SK-N-SH (cell line): ENCODE results near the gene SNX21. TPM values are rescaled to one million over a fixed set of nuclear protein-coding genes. Genes with fewer than 3 reads are reported as not detected.

Source experiments
- CTCF ChIA-PET: fragments of 300-600, 350-600 bp; formaldehyde crosslinking; extraction: SDS; loops from one replicate; lab custom pipeline; 2021; lab: Yijun Ruan, JAX
- POLR2A ChIA-PET: fragments of 350-600 bp; sonication (Branson Sonifier 250); formaldehyde crosslinking; extraction: SDS; loops from one replicate; lab custom pipeline; 2020; ENCODE audit warnings: antibody characterized with exemption, inconsistent platforms; lab: Yijun Ruan, JAX
- DNase-seq: peaks from one replicate; pipeline ENCODE4 v3.0.0; 2012
- H2AFZ ChIP-seq: fragments of 200-600 bp; sonication (generic); 2 replicates; pipeline ENCODE4 v1.8.1; 2016; ENCODE audit warnings: antibody characterized with exemption, mild to moderate bottlenecking, low read depth
- H3F3A ChIP-seq: fragments of 200-600 bp; sonication (generic); replicated peaks from 2 replicates; pipeline ENCODE3; 2016; ENCODE audit warnings: antibody characterized with exemption, mild to moderate bottlenecking; ENCODE audit not compliant: insufficient read depth
- H3K27ac ChIP-seq, 2 experiments: fragments of 200-500 bp in 1 of 2; fragments of 200-600 bp in 1 of 2; sonication (Bioruptor generic) in 1 of 2; sonication (generic), shearing (Covaris generic) in 1 of 2; 2 replicates each; pipeline versions ENCODE4 v1.5.1 to v1.6.1; 2014 to 2016; ENCODE audit warnings: low read depth in 2 of 2, inconsistent platforms in 1 of 2, low read length in 1 of 2, mild to moderate bottlenecking in 1 of 2, mixed read lengths in 1 of 2
- H3K27me3 ChIP-seq: fragments of 200-600 bp; sonication (generic), shearing (Covaris generic); 2 replicates; pipeline ENCODE4 v1.6.1; 2016; ENCODE audit warnings: mixed run types; ENCODE audit not compliant: insufficient read depth
- H3K36me3 ChIP-seq, 2 experiments: fragments of 200-500 bp in 1 of 2; fragments of 200-600 bp in 1 of 2; sonication (Bioruptor generic) in 1 of 2; sonication (generic) in 1 of 2; replicated peaks in 1 of 2; 2 replicates each; pipeline versions ENCODE3 to v1.5.1; 2014 to 2016; ENCODE audit warnings: low read length in 1 of 2, mild to moderate bottlenecking in 1 of 2; ENCODE audit not compliant: insufficient read depth in 2 of 2, control insufficient read depth in 1 of 2
- H3K4me1 ChIP-seq, 2 experiments: fragments of 200-500 bp in 1 of 2; fragments of 200-600 bp in 1 of 2; sonication (Bioruptor generic) in 1 of 2; sonication (generic), shearing (Covaris generic) in 1 of 2; 2 replicates each; pipeline versions ENCODE4 v1.5.1 to v1.6.1; 2014 to 2016; ENCODE audit warnings: low read depth in 1 of 2, low read length in 1 of 2, mixed run types in 1 of 2; ENCODE audit not compliant: insufficient read depth in 2 of 2, control insufficient read depth in 1 of 2
- H3K4me2 ChIP-seq: fragments of 200-600 bp; sonication (generic), shearing (Covaris generic); 2 replicates; pipeline ENCODE4 v1.6.1; 2017; ENCODE audit warnings: mixed run types
- H3K4me3 ChIP-seq, 2 experiments: fragments of 200-500 bp in 1 of 2; fragments of 200-600 bp in 1 of 2; sonication (Bioruptor generic) in 1 of 2; sonication (generic), shearing (Covaris generic) in 1 of 2; 2 replicates each; pipeline versions ENCODE4 v1.5.1 to v1.8.1; 2014 to 2016; ENCODE audit warnings: low read depth in 2 of 2, inconsistent platforms in 1 of 2, low read length in 1 of 2, mild to moderate bottlenecking in 1 of 2, mixed read lengths in 1 of 2, moderate library complexity in 1 of 2
- H3K79me2 ChIP-seq: fragments of 200-600 bp; sonication (generic); 2 replicates; pipeline ENCODE4 v1.8.1; 2017; ENCODE audit warnings: mild to moderate bottlenecking; ENCODE audit not compliant: insufficient read depth
- H3K9ac ChIP-seq: fragments of 200-600 bp; sonication (generic); 2 replicates; pipeline ENCODE4 v1.6.1; 2017; ENCODE audit warnings: mixed run types
- H3K9me2 ChIP-seq: fragments of 200-600 bp; sonication (generic); 2 replicates; pipeline ENCODE4 v1.6.1; 2017; ENCODE audit warnings: mixed run types
- H3K9me3 ChIP-seq: fragments of 200-600 bp; sonication (generic); 2 replicates; pipeline ENCODE4 v1.6.1; 2017; ENCODE audit warnings: mixed run types, mild to moderate bottlenecking, moderate library complexity
- H4K20me1 ChIP-seq: fragments of 200-600 bp; sonication (generic); 2 replicates; pipeline ENCODE4 v1.6.1; 2017; ENCODE audit warnings: mild to moderate bottlenecking, mixed run types; ENCODE audit not compliant: insufficient read depth
- ELF1 ChIP-seq: IDR thresholded peaks from 2 replicates; pipeline ENCODE4 v1.4.0; 2012
- EP300 ChIP-seq, 2 experiments: IDR thresholded peaks; 2 replicates each; pipeline versions ENCODE4 v1.4.0 to v1.6.1; 2012; ENCODE audit warnings: borderline replicate concordance in 1 of 2, low read depth in 1 of 2, low read length in 1 of 2
- EZH2phosphoT487 ChIP-seq: fragments of 200-600 bp; sonication (generic); IDR thresholded peaks from 2 replicates; pipeline ENCODE4 v1.6.1; 2017; ENCODE audit warnings: low read depth, mixed run types, mild to moderate bottlenecking, antibody characterized with exemption, moderate library complexity, borderline replicate concordance
- GATA2 ChIP-seq: sonication (generic); formaldehyde crosslinking; IDR thresholded peaks from 2 replicates; pipeline ENCODE4 v1.5.0; 2020; ENCODE audit warnings: mild to moderate bottlenecking, missing genetic modification reagents
- JUND ChIP-seq: IDR thresholded peaks from 2 replicates; pipeline ENCODE4 v1.4.0; 2012
- MEF2A ChIP-seq: IDR thresholded peaks from 2 replicates; pipeline ENCODE4 v1.4.0; 2012; ENCODE audit warnings: low read depth, borderline replicate concordance
- MXI1 ChIP-seq: IDR thresholded peaks from 2 replicates; pipeline ENCODE4 v1.6.1; 2012; ENCODE audit warnings: mild to moderate bottlenecking, low read depth, low read length, improper control_type of control experiment
- NRF1 ChIP-seq: IDR thresholded peaks from 2 replicates; pipeline ENCODE4 v1.6.1; 2012; ENCODE audit warnings: low read depth, mild to moderate bottlenecking, low read length
- POLR2AphosphoS5 ChIP-seq: IDR thresholded peaks from 2 replicates; pipeline ENCODE4 v1.6.1; 2012; ENCODE audit warnings: low read depth, low read length
- RCOR1 ChIP-seq: fragments of 150-350 bp; IDR thresholded peaks from 2 replicates; pipeline ENCODE4 v1.6.1; 2017; ENCODE audit warnings: antibody characterized with exemption, low read length
- RFX5 ChIP-seq: IDR thresholded peaks from 2 replicates; pipeline ENCODE4 v1.6.1; 2012; ENCODE audit warnings: mild to moderate bottlenecking, improper control_type of control experiment, low read length
- SIN3A ChIP-seq: IDR thresholded peaks from 2 replicates; pipeline ENCODE4 v1.6.1; 2012; ENCODE audit warnings: low read depth, mild to moderate bottlenecking, low read length, moderate library complexity, borderline replicate concordance
- SMC3 ChIP-seq: IDR thresholded peaks from 2 replicates; pipeline ENCODE4 v1.6.1; 2012; ENCODE audit warnings: low read depth, low read length, improper control_type of control experiment
- TAF1 ChIP-seq: IDR thresholded peaks from 2 replicates; pipeline ENCODE4 v1.6.1; 2012; ENCODE audit warnings: low read depth, mild to moderate bottlenecking, low read length, moderate library complexity, borderline replicate concordance
- TCF12 ChIP-seq: IDR thresholded peaks from 2 replicates; pipeline ENCODE4 v1.4.0; 2012
- YY1 ChIP-seq: IDR thresholded peaks from 2 replicates; pipeline ENCODE4 v1.4.0; 2012; ENCODE audit warnings: low read depth, mild to moderate bottlenecking
- WGBS: methylation state at CpG from one replicate; pipeline ENCODE4 v1.1.6; 2017; ENCODE audit warnings: low lambda C conversion rate; 5-methylcytosine and 5-hydroxymethylcytosine counted together
- polyA plus RNA-seq, 3 experiments: library from polyadenylated mRNA; depleted of rRNA; stranded (reverse); fragments of >200 nt; gene quantifications; 2 replicates each; pipeline ENCODE4 v1.2.3, GENCODE V29; 2012
- TF ChIP-seq, protein P1 (sequence below): IDR thresholded peaks from 2 replicates; pipeline ENCODE4 v1.4.0; 2012; ENCODE audit warnings: low read depth, borderline replicate concordance
- TF ChIP-seq, protein P2 (sequence below): IDR thresholded peaks from 2 replicates; pipeline ENCODE4 v1.4.0; 2012; ENCODE audit warnings: low read depth
- TF ChIP-seq, protein P3 (sequence below): fragments of 150-350 bp; IDR thresholded peaks from 2 replicates; pipeline ENCODE4 v1.6.1; 2016; ENCODE audit warnings: mild to moderate bottlenecking, low read depth, low read length
- TF ChIP-seq, protein P4 (sequence below): fragments of 200-600 bp; sonication (generic); IDR thresholded peaks from 2 replicates; pipeline ENCODE4 v1.6.1; 2017; ENCODE audit warnings: antibody characterized with exemption, mild to moderate bottlenecking, moderate library complexity

Gene SNX21
- polyA plus RNA-seq, 1 of the 3 experiments (the other 2 are of a cell fraction), result 22.1 TPM

DNA sequence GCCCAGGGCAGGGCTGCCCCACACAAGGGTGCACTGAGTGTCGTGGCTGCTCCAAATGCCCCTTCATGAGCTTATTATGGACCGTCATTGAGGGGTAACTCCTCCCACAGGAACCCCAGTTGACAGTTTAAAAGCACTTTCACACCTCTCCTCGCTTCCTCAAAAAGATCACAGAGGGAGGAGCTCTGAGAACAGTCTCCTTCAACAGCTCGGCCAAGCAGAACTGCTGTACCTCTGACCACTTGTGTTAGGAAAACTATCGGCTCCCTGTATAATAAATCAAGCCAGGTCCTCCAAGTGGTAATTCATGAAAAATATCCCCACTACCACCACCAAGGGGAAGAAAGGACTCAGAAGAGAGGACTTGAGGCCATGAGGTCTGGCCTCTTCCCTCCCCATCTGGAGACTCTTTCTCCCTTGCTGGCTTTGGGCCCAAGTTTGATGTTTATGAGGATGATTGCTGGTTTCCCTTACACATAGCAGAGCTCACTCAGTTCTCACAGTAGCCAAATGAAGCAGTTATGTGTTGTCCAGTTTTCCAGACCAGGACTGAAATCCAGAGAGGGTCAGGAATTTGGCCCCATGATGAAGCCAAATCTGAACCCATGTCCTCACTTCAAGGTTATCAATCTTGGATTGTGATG is 8.7 kb downstream of the SNX21 start:
- WGBS, result 95% methylated on average over 5 of the region's 5 CpGs
- Histone ChIP-seq H3K4me1 (no peaks in the 10 kb centered on the region; a peak in 1 of 4 replicates), H4K20me1 (no peaks in the 10 kb centered on the region), H3K79me2 (peaks cover 5% of the 10 kb centered on the region), H3K9me3 (no peaks in the 10 kb centered on the region), H3K27me3 (no peaks in the 10 kb centered on the region), H3K4me2 (no peak overlapping the region), H3F3A (no peaks in the 10 kb centered on the region), H3K27ac (peak overlapping the region in 1 of 2 experiments; percentile 4; a peak in 1 of 4 replicates), H3K4me3 (no peak overlapping the region), H3K9me2 (no peaks in the 10 kb centered on the region), H2AFZ (no peak overlapping the region), H3K9ac (no peak overlapping the region), H3K36me3 (peaks cover 31 to 47% of the 10 kb centered on the region in 2 experiments)
- ChIA-PET POLR2A (no interaction called here), CTCF (interaction anchor here (0.6 to 1.9 kb wide), 4 partner anchors 10 to 798 kb away, joined by 3 to 6 read pairs (median 4); no protein-coding TSS in a partner anchor)
- TF ChIP-seq, protein P1, sequence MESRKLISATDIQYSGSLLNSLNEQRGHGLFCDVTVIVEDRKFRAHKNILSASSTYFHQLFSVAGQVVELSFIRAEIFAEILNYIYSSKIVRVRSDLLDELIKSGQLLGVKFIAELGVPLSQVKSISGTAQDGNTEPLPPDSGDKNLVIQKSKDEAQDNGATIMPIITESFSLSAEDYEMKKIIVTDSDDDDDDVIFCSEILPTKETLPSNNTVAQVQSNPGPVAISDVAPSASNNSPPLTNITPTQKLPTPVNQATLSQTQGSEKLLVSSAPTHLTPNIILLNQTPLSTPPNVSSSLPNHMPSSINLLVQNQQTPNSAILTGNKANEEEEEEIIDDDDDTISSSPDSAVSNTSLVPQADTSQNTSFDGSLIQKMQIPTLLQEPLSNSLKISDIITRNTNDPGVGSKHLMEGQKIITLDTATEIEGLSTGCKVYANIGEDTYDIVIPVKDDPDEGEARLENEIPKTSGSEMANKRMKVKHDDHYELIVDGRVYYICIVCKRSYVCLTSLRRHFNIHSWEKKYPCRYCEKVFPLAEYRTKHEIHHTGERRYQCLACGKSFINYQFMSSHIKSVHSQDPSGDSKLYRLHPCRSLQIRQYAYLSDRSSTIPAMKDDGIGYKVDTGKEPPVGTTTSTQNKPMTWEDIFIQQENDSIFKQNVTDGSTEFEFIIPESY, result no peak
- no peak for TF ChIP-seq JUND
- TF ChIP-seq SMC3, result no peak
- TF ChIP-seq MEF2A, result no peak
- TF ChIP-seq TAF1, result no peak
- no peak for TF ChIP-seq NRF1
- TF ChIP-seq SIN3A, result no peak
- TF ChIP-seq POLR2AphosphoS5, result no peak
- no peak for TF ChIP-seq RCOR1
- no peak for TF ChIP-seq YY1
- TF ChIP-seq, protein P2, sequence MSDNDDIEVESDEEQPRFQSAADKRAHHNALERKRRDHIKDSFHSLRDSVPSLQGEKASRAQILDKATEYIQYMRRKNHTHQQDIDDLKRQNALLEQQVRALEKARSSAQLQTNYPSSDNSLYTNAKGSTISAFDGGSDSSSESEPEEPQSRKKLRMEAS, result no peak
- TF ChIP-seq, protein P3, sequence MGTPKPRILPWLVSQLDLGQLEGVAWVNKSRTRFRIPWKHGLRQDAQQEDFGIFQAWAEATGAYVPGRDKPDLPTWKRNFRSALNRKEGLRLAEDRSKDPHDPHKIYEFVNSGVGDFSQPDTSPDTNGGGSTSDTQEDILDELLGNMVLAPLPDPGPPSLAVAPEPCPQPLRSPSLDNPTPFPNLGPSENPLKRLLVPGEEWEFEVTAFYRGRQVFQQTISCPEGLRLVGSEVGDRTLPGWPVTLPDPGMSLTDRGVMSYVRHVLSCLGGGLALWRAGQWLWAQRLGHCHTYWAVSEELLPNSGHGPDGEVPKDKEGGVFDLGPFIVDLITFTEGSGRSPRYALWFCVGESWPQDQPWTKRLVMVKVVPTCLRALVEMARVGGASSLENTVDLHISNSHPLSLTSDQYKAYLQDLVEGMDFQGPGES, result no peak
- no peak for TF ChIP-seq EP300 (IDR thresholded peaks at IDR 0.05; ENCODE audit: borderline replicate concordance in 1 of 2, low read depth in 1 of 2, low read length in 1 of 2)
- TF ChIP-seq RFX5, result no peak
- no peak for TF ChIP-seq ELF1
- no peak for DNase-seq

DNA sequence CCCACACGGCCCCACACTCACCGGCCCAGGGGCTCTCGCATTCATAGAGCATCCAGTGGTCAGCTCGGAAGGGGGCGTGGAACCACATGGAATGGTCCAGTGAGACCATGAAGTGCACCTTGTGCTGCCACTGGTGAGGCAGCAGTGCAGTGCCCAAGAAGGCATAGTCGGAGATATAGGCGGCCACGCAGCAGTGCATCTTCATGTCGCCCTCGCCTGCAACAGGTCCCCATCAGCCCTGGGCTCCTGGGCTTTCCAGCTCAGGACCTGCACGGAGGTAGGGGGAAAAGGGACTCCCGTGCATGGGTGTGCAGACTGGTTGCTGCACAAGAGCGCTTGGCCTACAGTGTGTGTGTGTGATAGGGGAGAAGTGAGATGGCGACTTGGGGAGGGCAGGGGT is 9.9 kb downstream of the SNX21 start:
- H3K9me3 ChIP-seq, result no peaks in the 10 kb centered on the region
- no peaks in the 10 kb centered on the region for H3K27me3 ChIP-seq
- H3K4me2 ChIP-seq, result no peak overlapping the region
- no peak overlapping the region for H3K4me3 ChIP-seq
- H3K27ac ChIP-seq, result no peak overlapping the region
- 98% methylated on average over 13 of the region's 14 CpGs for WGBS
- no peak overlapping the region for H3K9ac ChIP-seq
- H3F3A ChIP-seq, result no peaks in the 10 kb centered on the region
- POLR2A ChIA-PET, result no interaction called here
- no peak for DNase-seq
- no peaks in the 10 kb centered on the region for H4K20me1 ChIP-seq
- H3K9me2 ChIP-seq, result no peaks in the 10 kb centered on the region
- peaks cover 6% of the 10 kb centered on the region for H3K79me2 ChIP-seq
- CTCF ChIA-PET, result interaction anchor here (1.9 kb wide), 1 partner anchor 13 kb away, joined by 6 read pairs; no protein-coding TSS in a partner anchor
- peaks cover 31 to 50% of the 10 kb centered on the region in 2 experiments for H3K36me3 ChIP-seq
- no peak for TF ChIP-seq MXI1
- TF ChIP-seq RFX5, result no peak
- no peak for TF ChIP-seq SIN3A
- TF ChIP-seq GATA2, result no peak
- no peak for TF ChIP-seq ELF1
- no peak for TF ChIP-seq EZH2phosphoT487
- TF ChIP-seq, protein P4, sequence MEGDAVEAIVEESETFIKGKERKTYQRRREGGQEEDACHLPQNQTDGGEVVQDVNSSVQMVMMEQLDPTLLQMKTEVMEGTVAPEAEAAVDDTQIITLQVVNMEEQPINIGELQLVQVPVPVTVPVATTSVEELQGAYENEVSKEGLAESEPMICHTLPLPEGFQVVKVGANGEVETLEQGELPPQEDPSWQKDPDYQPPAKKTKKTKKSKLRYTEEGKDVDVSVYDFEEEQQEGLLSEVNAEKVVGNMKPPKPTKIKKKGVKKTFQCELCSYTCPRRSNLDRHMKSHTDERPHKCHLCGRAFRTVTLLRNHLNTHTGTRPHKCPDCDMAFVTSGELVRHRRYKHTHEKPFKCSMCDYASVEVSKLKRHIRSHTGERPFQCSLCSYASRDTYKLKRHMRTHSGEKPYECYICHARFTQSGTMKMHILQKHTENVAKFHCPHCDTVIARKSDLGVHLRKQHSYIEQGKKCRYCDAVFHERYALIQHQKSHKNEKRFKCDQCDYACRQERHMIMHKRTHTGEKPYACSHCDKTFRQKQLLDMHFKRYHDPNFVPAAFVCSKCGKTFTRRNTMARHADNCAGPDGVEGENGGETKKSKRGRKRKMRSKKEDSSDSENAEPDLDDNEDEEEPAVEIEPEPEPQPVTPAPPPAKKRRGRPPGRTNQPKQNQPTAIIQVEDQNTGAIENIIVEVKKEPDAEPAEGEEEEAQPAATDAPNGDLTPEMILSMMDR, result no peak
- no peak for TF ChIP-seq TAF1
- no peak for TF ChIP-seq TCF12
- H2AFZ ChIP-seq, result no peak overlapping the region
- no peaks in the 10 kb centered on the region for H3K4me1 ChIP-seq
